NCI-H2081 (cell line): ENCODE measurements around the gene CYTL1.
A peak's percentile ranks its signal among the peaks of the same experiment; 100 is the strongest.
"Not testable (repeated sequence)": the region's sequence is repeated elsewhere in the genome, so short reads cannot be mapped to it uniquely, and the experiment has no call there.

ENCODE experiments used
- DNase-seq, 2 experiments: peaks; one replicate each; lab custom pipeline; 2025; lab: John Stamatoyannopoulos, UW

CYTL1 gene, protein sequence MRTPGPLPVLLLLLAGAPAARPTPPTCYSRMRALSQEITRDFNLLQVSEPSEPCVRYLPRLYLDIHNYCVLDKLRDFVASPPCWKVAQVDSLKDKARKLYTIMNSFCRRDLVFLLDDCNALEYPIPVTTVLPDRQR

DNA sequence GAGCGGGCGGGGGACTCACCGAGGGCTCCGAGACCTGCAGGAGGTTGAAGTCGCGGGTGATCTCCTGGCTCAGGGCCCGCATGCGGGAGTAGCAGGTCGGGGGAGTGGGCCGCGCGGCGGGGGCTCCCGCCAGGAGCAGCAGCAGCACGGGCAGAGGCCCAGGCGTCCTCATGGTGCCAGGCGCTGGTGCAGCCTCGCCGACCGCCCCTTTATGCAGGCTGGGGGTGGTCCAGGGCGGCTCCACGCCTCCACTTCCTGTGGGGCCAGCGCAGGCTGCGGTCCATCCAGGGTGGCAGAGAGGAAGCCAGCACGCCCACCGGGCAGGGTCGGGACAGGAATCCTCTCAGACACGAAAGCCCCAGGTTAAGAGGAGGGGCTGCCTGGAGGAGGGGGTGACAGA is at the start of gene CYTL1:
TSS of gene CYTL1 (minus strand) at position 185 of the 400 bp plus-strand sequence. CDS start at position 172, 13 bp downstream.
- no peak for DNase-seq

DNA sequence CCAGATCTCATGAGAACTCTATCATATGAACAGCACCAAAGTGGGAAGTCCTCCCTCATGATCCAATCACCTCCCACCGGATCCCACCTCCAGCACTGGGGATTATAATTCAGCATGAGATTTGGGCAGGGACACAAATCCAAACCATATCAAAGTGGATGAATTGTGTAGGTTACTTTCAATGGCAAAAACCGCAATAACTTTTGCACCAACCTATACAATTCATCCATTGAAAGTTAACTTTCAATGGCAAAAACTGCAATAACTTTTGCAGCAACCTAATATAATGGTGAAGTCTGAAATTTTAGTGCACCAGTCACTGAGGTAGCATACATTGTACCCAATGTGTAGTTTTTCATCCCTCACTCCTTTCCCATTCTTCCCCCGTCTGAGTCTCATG is 48.6 kb upstream of the CYTL1 start:
- DNase-seq: no peak

GRCh38 chr4:5066968-5067367 is 47.7 kb upstream of the CYTL1 start:
- not testable (repeated sequence) for DNase-seq

GRCh38 chr4:5066101-5066500 is 46.8 kb upstream of the CYTL1 start:
- no peak for DNase-seq

DNA sequence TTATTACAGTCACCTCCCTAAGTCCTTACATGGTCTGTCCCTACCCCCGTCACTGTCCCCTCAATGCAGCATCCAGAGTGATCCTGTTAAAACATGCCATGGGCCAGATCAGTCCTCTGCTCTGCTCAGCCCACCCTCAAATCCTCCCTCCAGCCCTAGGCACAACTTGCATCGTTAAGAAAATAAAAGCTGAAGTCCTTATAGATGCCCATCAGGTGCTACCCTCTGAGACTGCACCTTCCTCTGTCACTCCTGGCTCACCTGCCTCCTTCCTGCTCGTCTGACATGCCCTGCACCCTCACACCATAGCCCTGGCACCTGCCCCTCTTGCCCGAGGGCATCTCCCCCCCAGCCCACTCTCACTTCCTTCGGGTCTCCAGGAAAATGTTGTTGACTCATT is 36.2 kb upstream of the CYTL1 start:
- no peak for DNase-seq

GRCh38 chr4:5054532-5054931 is 35.3 kb upstream of the CYTL1 start:
- no peak for DNase-seq

GRCh38 chr4:5052726-5053425 is 33.6 kb upstream of the CYTL1 start:
- no peak for DNase-seq

- no peak for DNase-seq
Measured at GRCh38 chr4:5052204-5052702, 33.0 kb upstream of the CYTL1 start.

DNA sequence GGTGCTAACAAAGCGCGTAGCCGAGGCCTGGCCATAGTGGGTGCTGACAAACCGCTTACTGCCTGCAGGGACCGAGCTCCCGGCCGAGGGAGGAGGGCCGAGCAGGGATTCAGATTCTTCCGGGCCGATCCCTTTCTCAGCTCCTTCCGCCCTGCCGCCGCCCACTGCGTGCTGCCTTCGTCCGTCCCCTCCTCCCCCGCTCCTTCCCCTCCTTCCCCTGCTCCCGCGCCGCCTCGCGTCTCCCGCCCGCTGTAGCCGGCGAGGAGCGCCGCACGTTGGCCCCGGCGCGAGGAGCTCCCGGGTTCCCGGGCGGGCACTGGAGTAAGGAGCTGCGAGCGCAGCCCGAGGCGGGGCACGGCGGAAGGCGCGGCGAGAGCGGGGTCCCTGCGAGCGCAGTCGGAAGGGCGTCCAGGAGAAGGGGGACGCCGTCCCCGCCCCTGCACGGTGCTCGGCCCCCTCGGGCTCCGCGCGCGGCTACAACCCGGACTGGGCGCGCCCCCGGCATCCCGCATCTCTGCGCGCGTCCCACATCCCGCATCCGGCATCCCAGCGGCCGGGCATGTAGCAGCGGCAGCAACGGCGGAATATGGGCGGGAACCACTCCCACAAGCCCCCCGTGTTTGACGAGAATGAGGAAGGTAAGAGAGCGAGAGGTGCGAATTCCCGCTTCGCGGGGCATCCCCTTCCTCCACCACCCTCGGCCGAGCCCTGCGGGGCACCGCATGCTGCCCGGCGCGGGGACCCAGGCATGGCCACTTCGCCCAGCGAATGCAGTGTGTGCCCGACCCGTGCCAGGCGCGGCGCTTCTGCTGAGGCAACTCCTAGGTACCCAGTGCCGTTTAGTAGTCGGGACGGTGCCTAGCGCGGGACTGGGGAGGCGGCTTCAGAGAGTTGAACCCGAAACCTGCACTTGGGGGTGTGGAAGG is 32.3 kb upstream of the CYTL1 start, which contains the start of gene STK32B:
TSS of gene STK32B (plus strand) at position 203 of the 926 bp plus-strand sequence.
- no peak for DNase-seq

- peak; percentile 11 to 22 for DNase-seq
Measured at GRCh38 chr4:5050520-5051277, 31.4 kb upstream of the CYTL1 start.

- DNase-seq: no peak
Measured at GRCh38 chr4:5048721-5049120, 29.5 kb upstream of the CYTL1 start.

- DNase-seq: no peak
Measured at GRCh38 chr4:5045097-5045496, 25.8 kb upstream of the CYTL1 start.

DNA sequence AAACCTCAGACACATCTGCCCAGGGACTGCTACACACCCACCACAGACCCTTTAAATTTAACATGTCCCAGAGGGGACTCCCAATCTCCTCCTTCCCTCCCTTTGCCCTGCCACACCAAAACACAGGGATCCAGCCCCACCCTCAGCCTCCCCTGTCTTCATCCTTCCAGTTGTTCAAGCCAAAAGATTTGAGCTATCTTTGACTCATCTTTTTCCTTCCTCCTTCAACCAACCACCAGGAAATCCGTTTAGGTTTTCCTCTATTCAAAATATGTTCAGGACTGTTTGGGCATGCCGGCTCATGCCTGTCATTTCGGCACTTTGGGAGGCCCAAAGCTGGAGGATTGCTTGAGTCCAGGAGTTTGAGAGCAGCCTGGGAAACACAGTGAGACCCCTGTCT is 25.1 kb upstream of the CYTL1 start:
- DNase-seq: no peak

DNA sequence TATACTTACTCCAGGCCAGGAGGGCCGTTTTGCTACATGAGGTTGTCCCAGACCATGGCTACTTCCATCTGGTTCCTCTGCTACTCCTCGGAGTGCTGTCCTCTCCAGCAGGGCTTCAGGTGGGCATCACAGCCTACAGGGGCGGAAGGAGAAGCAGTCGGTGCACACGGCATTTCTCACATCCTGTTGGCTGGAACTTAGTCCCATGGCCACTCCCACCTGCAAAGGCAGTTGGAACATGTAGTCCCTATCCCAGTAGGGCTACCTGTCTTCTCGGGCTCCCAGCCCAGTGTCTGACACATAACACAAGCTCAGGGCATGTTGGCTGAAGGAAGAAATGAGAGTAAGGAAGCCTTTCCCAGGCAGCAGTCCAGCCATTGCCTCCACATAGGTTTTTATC is 24.3 kb upstream of the CYTL1 start:
- DNase-seq: no peak

DNA sequence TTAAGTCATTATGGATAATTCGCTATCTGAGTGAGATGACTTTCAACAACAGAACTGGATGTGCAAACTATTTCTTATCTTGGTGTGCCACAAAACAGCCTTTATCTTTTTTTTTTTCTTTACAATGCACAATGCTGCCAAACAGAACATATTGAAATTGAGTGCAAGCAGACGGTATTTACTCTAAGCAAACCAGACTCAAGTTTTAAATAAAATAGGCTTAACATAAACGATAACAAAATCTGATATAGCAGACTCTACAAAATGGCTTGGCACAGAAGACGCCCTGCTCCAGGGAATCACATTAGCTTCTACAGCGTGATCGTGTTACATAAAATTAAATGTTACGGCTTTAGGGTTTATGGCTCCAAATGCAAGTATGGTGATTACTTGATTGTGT is 22.4 kb upstream of the CYTL1 start:
- no peak for DNase-seq

GRCh38 chr4:5040856-5041620 is 21.8 kb upstream of the CYTL1 start:
- DNase-seq: no peak

- DNase-seq: no peak
Measured at GRCh38 chr4:5039800-5040199, 20.5 kb upstream of the CYTL1 start.

DNA sequence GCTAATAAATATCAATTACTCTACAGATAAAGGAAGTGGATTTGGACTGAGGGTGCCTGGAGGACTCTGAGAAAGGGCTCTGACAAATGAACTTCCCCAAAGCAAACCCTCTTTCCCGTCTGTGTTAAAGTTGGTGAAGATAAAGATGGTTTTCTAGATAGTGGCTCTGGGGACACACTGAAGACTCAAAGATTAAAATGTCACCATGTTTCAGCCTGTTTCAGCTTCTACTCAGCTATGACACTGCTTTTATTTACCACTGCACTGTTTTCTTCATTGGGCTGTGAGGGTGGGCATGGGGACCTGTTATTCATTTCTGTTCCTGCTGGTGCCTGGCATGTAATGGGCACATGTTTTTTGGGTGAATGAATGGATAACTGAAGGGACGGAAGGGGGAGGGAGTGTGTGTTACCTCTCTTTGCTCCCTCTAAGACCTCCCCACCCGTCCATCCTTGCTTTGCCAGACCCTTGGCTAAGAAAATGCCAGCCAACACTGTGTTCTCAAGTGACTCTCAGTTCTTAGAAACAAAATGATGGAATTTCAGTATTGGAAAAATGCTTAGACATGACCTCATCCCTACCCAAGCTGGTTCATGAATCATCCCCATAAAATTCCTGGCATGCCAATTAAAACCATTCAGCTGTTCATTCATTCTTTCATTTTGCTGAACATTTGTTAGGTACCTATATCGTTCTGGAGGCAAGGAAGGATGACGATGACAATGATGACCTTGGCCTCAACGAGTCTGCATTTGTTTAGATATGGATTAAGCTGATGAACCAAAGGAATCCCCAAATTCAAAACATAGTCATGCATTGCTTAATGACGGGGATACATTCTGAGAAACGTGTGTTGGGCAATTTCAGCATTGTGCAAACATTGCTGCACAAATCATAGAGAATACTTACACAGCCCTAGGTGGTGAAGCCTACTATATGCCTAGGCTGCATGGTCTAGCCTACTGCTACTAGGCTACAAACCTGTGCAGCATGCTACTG is 18.6 kb upstream of the CYTL1 start:
- DNase-seq: no peak

DNA sequence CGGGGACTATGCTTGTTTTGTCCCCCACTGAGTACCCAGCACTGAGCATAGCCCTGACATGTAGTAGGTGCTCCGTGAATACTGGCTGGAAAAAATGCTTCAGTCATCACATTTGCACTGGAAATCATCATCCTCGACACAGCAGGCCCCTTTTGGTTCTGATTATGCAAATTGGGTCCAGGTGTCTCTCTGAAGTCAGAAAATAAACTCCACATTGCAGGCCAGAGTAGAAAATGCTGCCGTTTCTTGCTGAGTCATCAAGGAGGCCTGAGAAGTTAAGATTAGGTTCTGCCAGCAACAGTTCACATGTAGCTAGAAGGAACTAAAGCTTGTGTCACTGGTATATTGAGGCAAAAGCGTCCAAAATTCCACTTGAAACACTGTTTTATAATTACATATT is 17.0 kb upstream of the CYTL1 start:
- no peak for DNase-seq

DNA sequence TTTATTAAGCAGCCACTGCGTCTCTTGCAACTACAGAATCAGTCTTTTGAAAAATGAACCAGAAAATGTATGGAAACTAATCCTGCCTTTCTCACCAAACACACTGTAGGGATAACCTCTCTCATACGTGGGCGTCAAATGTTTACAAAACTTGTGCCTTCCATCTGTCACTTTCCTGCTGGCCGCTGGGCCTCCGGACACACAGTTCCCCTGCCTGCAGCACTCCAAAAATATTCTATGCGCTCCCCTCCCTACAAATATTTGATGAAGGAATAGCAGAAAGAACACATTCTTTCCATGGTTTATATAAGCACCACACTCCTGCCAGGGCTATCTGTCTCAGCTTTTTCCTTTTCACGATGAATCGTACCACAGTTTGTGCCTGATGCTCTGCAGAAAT is 14.9 kb upstream of the CYTL1 start:
- DNase-seq: no peak
